CD4-positive, alpha-beta T cell treated with Interleukin-1 beta for 1 hour (primary cell): ENCODE data around the gene TEAD4.

Source experiments
- DNase-seq, 2 donors: peaks; one replicate each; pipeline ENCODE4 v3.0.0-alpha.2; 2020 to 2022

The TEAD4 gene

GRCh38 chr12:2959192-2959504 lies at the start of gene TEAD4:
TEAD4 (plus strand) TSS chr12:2959397.
- DNase-seq: no peak

DNA sequence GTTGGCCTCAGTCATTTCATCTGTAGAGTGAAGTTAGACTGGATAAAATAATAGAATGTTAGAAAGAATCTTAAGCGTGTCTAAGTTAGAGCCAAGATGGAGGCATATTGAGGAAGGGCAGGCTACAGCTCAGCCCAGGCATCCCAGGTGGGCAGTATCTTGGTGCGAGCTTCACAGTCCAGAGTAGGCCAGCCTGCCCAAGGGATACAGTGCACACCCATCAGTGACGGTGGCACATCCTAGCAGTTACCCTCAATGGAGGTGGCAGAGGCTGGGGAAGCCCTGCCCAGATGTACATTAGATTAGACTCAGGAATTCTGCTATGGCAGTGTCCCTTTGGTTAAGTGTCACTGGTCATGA lies 47.0 kb upstream of the TEAD4 start:
- no peak for DNase-seq

GRCh38 chr12:2919249-2919648 lies 39.9 kb upstream of the TEAD4 start:
- DNase-seq: no peak

DNA sequence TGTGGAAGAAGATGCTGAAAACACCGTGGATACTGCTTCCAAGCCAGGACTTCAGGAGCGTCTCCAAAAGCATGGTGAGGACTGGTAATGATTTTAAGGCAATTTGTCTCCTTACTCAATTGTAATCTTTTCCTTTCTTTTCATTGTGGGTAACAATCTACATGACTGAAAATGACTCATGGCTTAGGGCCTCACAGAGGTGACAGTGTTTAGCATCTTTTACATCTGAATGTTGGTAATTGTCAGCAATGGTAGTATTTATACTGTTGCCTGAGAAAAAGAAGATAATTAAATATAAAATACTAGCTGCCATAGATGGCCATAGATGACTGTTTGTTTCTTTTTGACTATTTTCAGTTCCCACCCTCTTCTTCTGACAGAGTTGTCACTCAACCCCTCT lies 36.9 kb upstream of the TEAD4 start:
- DNase-seq: no peak

GRCh38 chr12:2923057-2923456 lies 36.1 kb upstream of the TEAD4 start:
- no peak for DNase-seq

- DNase-seq: no peak
Observed at GRCh38 chr12:2924019-2924418, 35.2 kb upstream of the TEAD4 start.

- DNase-seq: no peak
Observed at GRCh38 chr12:2925322-2925995, 33.7 kb upstream of the TEAD4 start.

- DNase-seq: no peak
Observed at GRCh38 chr12:2930865-2931264, 28.3 kb upstream of the TEAD4 start.

DNA sequence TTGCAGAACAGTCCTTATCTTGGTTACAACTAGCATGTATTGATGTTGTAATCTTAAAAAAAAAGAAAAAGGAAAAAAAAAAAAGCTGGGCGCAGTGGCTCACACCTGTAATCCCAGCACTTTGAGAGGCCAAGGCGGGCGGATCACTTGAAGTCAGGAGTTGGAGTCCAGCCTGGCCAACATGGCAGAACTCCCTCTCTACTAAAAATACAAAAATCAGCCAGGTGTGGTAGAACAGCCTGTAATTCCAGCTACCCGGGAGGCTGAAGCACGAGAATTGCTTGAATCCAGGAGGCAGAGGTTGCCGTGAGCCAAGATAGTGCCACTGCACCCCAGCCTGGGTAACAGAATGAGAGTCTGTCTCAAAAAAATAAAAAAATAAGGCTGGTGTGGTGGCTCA lies 25.6 kb upstream of the TEAD4 start:
- DNase-seq: no peak

DNA sequence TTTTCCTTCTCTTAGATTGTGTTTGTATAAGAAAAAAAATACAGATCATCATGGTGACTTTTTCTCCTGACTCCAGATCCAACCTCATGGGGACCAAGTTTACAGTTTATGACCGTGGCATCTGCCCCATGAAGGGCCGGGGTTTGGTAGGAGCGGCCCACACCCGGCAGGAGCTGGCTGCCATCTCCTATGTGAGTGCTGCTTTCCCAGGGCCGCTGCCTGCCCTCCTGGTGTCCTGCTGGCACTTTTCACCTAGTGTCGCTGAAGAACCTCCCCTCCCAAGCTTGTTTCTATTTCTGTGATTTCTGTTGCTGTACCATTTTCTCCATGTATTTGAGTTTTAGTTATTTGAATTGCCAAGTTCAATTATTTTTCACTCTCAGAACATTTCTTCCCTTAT lies 24.8 kb upstream of the TEAD4 start:
- no peak for DNase-seq

DNA sequence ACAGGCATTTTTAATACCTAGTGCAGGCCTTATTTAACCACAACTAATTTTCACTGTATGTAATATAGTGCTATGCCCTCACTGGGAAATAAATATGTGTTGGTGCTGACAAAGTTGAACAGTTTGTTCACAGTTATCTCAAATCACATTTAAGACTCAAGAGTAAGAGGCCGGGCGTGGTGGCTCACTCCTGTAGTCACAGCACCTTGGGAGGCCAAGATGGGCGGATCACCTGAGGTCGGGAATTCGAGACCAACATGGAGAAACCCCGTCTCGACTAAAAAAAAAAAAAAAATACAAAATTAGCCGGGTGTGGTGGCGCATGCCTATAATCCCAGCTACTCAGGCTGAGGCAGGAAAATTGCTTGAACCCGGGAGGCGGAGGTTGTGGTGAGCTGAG lies 22.9 kb upstream of the TEAD4 start:
- DNase-seq: no peak

DNA sequence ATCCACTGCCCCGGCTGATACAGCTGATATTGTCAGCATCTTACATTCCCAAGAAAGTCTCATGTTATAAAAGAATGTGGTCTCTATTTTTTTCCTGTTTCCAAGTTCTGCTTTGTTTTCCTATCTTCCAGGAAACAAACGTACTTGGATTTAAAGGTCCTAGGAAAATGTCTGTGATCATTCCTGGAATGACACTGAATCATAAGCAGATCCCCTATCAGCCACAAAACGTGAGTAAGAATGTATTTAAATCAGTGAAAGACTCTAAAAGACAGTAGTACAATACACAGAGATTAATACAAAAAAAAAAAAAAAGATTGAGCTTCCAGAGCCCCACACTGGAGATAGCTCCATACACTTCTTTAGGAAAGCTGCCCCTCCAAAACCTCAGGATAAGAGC lies 21.7 kb upstream of the TEAD4 start:
- no peak for DNase-seq

DNA sequence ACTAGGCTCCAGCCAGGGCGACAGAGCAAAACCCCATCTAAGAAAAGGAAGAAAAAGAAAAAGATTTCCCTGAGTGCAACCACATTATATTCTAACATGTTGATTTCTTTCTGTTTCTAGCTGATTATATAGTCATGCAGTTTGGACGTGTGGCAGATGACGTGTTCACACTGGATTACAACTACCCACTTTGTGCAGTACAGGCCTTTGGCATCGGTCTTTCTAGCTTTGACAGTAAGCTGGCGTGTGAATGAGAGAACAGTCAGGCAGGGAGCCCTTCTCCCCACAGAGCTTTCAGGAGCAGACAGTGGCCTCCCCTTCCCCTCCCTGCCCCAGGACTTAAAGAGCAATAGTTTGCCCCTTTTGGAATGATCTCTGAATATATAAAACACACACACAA lies 20.0 kb upstream of the TEAD4 start:
- no peak for DNase-seq

GRCh38 chr12:2940564-2940963 lies 18.6 kb upstream of the TEAD4 start:
- no peak for DNase-seq

GRCh38 chr12:2941524-2941923 lies 17.7 kb upstream of the TEAD4 start:
- DNase-seq: no peak

DNA sequence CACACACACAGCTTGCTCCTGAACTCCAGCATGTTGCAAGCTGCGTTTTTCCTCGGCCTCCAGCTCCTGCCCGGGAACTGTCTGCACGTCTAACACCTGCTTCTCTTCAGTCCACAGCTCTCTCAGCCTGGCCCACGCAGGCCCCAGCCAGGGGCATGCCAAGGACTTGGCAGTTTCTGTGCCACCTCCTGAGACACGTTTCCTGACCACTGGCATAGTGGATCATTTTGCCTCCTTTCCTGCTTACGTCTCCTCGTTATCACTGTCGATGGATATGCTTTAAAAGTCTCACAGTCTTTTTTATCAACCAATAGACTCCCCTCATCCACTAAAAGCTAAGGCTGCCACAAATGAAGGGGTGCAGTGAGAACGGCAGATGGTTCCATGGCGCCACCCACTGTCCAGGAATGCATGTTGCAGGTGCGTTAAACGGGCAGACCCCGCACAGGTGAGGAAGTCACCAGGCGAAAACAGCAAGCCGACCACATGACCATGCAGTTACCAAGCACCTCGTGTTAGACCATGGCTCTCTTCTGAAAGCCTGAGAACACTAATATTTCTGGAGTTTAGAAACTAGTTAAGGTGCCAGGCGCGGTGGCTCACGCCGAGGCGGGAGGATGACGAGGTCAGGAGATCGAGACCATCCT lies 14.7 kb upstream of the TEAD4 start:
- DNase-seq: peak; percentile 28 to 40

GRCh38 chr12:2949411-2949810 lies 9.8 kb upstream of the TEAD4 start:
- no peak for DNase-seq

- no peak for DNase-seq
Observed at GRCh38 chr12:2955888-2956287, 3.3 kb upstream of the TEAD4 start.

DNA sequence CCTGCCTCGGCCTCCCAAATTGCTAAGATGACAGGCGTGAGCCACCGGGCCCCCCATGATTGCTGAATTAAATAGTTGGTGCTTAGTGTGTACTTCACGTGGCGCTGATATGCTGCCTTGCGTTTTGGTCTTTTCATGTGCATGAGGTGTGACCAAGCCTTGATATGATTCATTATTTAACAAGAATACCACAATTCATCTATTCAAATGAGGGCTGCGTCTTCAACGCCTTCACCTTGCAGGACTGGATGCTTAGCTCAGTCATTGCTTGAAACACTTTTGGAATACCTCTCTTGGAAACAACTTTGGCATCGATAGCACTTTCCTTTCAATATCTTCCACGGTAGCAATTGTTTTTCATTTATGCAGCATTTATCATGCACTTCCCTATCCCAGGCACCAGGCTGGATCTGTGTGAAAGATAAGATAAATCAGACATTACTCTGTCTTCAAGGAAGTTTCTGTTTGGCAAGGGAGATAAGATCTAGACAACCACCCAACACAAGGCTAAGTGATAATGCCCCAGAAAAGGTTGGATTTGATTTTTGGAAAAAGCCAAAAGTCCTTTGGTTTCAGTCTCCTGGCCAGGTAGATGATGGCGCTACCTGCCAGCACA lies 1.3 kb upstream of the TEAD4 start:
- no peak for DNase-seq

DNA sequence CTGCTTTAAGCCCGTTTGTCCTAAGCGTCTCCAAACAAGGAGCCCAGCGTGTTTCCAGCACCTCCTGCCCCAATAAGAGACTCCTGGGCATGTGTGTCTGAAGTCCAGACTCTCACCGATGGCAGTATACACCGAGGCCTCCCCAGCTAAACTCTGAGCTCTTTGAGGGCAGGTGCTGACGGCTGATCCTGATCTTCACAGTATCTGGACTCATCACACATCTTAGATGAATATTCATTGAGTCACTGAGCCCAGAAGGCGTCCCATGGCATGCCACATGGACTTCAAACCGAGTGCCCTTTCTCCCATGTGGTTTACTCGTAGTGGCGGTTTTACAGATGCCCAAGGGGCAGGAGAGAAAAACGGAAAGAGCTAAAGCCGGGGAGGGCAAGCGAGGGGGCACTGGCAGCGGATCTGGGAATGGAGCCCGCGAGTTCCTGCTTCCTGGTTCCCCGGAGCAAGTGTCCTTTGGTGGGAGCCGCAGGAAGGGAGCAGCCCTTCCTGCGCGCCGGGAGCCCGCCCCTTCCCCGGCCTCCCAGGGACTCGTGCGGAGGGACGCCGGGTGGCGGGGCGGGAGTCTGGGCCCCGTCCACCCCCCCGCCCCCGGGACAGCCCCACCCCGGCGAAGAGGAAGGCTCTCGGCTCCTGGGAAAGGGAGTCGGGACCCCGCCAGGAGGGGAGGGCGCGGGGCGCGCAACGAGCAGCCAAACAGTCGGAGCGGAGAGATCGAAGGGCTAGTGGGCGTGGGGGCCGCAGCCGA lies 585 bp upstream of the TEAD4 start:
- DNase-seq: no peak

GRCh38 chr12:2959505-2960389 lies 550 bp downstream of the TEAD4 start:
- DNase-seq: no peak

- no peak for DNase-seq
Observed at GRCh38 chr12:2960390-2960956, 1.3 kb downstream of the TEAD4 start.
